Measurements from ENCODE around the gene PHTF1.
"Not testable (repeated sequence)": the region's sequence is repeated elsewhere in the genome, so short reads cannot be mapped to it uniquely, and the experiment has no call there.

The PHTF1 gene

DNA sequence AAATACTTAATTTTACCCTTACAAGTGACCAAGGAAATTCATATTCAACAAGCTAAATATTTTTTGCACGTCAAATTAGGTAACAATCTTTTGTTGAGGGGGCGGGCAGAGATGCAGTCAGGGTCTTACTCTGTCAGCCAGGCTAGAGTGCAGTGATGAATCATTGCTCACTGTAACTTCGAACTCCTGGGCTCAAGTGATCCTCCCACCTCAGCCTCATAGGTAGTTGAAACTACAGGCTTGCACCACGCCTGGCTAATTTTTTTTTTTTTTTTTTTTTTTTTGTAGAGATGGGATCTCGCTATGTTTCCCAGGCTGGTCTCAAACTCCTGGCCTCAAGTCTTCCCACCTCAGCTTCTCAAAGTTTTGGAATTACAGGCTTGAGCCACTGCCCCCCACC is 26.5 kb downstream of the PHTF1 start:
- DNase-seq (ENCODE audit: extremely low read depth in 1 of 2, low read depth in 1 of 2), result no peak

DNA sequence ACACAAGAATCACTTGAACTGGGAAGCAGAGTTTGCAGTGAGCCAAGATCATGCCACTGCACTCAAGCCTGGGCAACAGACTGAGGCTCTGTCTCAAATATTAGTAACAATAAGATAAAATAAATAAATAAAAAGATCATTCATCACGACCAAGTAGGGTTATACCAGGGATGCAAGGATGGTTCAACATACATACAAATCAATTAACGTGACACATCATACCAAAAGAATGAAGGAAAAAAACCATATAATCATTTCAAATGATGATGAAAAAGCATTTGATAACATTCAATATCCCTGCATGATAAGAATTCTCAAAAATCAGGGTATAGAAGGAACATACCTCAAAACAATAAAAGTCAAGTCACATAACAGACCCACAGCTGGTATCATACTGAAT is 38.3 kb downstream of the PHTF1 start:
- DNase-seq (ENCODE audit: extremely low read depth in 1 of 2, low read depth in 1 of 2), result no peak

DNA sequence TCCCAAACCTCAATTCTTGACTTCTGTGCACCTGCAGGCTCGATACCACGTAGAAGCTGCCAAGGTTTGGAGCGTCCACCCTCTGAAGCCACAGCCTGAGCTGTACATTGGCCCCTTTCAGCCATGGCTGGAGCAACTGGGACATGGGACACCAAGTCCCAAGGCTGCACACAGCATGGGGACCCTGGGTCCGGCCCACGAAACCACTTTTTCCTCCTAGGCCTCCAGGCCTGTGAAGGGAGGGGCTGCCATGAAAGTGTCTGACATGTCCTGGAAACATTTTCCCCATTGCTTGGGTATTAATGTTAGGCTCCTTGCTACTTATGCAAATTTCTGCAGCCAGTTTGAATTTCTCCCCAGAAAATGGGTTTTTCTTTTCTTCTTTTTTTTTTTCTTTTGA is 40.7 kb downstream of the PHTF1 start:
- DNase-seq (ENCODE audit: extremely low read depth in 1 of 2, low read depth in 1 of 2), result not testable (repeated sequence)

DNA sequence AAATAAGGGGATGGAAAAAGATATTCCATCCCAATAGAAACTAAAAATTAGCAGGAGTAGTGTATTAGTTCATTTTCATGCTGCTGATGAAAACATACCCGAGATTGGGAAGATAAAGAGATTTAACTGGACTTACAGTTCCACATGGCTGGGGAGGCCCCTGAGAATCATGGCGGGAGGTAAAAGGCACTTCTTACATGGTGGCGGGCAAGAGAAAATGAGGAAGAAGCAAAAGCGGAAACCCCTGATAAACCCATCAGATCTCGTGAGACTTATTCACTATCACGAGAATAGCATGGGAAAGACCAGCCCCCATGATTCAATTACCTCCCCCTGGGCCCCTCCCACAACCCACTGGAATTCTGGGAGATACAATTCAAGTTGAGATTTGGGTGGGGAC is 41.8 kb downstream of the PHTF1 start:
- DNase-seq (ENCODE audit: extremely low read depth in 1 of 2, low read depth in 1 of 2), result not testable (repeated sequence)

DNA sequence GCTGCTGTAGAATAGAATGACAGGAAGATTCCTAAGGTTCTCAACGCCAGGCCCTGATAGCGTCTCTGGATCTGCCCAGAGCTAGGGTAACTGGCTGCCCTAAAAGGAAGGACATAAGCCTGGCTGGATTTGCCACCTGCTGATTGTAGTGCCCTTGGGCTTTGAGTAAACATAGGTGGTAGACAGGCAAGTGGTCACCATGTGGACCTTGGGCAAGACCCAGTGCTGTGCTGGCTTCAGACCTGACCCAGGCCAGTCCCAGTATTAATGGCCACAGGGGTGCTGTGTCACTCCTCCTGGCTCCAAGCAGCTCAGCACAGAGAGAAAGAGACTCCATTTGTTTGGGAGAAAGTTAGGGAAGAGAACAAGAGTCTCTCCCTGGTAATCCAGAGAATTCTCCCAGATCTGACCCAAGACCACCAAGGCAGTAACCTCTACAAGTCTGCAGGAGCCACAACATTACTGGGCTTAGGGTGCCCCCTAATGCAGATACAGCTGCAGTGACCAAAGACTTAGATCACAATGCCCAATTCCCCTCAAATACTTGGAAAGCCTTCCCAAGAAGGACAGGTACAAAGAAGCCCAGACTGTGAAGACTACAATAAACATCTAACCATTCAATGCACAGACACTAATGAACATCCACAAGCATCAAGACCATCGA is 44.5 kb downstream of the PHTF1 start:
- DNase-seq (ENCODE audit: extremely low read depth in 1 of 2, low read depth in 1 of 2), result no peak

DNA sequence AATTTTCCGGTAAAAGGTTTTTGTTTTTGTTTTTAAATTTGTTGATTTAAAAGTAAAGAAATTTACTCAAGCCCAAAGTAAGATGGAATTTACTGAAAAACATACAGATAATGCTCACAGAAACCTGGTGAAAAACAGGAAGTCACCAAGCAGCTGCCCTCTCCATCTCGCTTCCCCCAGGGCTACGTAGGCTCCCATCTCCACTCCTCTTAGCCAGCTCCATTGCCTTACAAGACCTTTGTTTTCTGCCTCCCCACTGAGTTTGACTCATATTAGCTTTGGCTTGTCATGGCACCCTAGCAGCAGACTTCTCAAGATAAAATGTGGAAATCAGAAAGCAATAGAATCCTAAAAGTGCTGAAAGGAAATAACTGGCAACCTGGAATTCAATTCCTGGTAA is 57.9 kb downstream of the PHTF1 start:
- no peak for DNase-seq (ENCODE audit: extremely low read depth in 1 of 2, low read depth in 1 of 2)

DNA sequence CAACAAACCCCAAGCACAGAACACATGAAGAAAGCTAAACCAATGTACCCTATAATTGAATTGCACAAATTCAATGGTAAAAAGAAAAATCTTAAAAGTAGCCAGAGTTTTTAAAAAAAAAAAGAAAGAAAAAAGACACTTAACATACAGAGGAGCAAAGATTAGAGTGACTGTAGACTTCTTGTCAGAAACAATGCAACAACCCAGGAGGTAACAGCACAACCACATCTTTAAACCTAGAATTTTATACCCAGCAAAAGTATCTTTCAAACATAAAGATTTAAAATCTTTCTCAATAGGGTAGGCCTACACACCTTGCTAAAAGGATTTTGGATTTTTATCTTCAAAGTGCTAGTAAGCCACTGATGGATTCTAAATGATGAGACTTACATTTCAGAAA is 64.4 kb downstream of the PHTF1 start:
- DNase-seq (ENCODE audit: extremely low read depth in 1 of 2, low read depth in 1 of 2), result no peak

DNA sequence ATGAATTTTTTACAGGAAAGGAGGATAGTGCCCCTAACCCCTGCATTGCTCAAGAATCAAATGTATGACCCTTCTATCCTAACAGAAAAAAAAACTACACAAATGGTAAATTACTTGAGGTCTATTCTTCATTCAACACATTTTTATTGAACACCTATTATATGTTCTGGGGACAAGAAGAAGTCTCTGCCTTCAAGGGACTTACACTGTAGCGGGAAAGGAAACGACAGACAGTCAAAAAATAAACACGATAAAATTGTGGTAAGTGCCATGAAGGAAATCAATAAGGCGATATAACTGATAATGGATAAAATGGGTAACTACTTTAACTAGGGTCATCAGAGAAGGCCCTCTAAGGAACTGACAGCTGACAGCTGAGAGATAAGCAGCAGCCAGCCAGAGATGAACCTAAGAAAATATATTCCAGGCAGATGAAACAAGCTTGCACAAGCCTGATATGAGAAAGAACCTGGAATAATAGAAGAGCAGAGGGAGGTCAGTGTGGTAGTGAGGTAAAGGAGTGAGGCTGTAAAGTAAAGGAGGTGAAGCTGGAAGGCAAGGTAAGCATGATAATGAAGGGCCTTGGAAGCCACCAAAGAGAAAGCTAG is 66.4 kb downstream of the PHTF1 start:
- no peak for DNase-seq (ENCODE audit: extremely low read depth in 1 of 2, low read depth in 1 of 2)

DNA sequence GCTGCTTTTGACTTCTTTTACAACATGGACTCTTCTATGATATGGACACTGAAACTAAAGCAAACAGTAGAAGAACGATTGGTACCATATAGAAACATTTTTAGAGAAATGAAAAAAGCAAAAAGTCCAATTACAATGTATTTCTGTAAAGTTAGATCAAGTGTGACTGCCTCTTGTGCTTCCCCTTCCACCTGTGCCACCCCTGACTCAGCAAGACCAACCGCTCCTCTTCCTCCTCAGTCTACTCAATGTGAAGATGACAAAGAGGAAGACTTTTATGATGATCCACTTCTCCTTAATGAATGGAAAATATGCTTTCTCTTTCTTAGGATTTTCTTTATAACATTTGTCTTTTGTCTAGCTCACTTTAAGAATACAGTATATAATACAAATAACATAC is 66.9 kb downstream of the PHTF1 start:
- DNase-seq (ENCODE audit: extremely low read depth in 1 of 2, low read depth in 1 of 2), result no peak

DNA sequence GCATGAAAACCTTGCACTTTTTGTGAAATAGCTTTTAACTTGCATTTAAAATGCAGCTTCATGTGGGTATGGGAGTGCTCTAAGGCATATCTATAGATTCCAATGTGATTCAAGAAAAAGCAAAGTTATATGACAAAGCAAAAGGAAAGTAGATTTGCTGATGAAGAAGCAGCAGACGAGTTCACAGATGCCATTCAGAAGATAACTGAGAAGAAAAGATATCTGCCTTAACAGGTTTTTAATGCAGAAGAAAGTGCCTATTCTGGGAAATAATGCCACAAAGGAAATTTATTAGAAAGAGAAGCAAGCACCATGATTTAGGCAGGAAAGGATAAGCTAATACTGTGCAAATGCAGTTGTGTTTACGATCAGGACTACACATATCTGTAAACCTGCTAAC is 68.1 kb downstream of the PHTF1 start:
- no peak for DNase-seq (ENCODE audit: extremely low read depth in 1 of 2, low read depth in 1 of 2)

DNA sequence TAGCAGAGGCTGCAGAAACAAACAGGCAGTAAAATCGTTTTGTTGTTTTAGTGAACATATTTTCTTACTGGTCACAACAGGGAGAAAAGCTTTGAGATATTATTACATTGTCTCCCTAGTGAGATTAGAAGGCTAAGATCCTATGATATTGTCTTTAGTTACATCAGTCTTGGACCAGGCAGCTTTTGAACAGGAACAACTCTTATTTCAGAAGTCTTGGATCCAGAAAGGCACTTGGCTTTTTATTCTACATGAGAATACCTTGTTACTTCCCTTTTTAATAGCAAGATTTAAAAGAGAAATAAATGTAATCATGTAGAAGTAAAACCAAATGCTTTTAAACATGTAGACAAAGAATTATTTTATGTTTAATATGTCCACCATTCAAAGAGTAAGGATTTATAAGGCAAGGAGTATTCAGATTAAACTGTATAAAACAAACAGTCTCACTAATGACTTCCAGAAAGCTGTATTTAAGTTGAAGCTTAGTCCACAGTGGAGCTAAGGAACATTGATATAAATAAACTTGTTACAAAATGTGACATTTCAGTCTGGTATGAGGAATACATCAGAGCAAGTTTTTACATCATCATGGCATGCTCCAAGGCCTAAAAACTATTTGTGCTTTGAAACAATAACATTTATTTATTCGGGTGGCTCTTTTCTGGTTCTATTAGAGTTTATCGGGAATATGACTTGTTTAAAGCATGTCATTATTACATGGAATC is 72.2 kb downstream of the PHTF1 start:
- DNase-seq (ENCODE audit: extremely low read depth in 1 of 2, low read depth in 1 of 2), result no peak

DNA sequence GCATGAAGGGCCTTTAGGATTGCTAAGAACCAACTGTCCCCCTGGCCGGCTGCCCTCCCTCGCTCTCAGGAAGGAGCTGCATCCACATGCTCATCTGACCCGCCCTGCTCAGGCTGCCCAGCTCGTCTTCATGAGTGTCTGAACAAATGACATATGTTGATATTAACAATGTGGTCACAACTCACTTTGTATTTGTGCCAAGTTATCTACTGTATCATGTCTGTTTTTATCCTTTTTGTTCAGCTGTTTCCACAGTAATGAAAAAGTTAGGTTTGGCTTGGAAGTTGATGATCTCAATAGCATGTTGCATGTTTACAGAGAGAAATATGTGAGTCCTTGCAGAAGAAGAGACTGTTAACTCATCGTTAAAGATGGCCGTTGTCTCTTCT is 75.1 kb downstream of the PHTF1 start:
- DNase-seq (ENCODE audit: extremely low read depth in 1 of 2, low read depth in 1 of 2), result no peak

DNA sequence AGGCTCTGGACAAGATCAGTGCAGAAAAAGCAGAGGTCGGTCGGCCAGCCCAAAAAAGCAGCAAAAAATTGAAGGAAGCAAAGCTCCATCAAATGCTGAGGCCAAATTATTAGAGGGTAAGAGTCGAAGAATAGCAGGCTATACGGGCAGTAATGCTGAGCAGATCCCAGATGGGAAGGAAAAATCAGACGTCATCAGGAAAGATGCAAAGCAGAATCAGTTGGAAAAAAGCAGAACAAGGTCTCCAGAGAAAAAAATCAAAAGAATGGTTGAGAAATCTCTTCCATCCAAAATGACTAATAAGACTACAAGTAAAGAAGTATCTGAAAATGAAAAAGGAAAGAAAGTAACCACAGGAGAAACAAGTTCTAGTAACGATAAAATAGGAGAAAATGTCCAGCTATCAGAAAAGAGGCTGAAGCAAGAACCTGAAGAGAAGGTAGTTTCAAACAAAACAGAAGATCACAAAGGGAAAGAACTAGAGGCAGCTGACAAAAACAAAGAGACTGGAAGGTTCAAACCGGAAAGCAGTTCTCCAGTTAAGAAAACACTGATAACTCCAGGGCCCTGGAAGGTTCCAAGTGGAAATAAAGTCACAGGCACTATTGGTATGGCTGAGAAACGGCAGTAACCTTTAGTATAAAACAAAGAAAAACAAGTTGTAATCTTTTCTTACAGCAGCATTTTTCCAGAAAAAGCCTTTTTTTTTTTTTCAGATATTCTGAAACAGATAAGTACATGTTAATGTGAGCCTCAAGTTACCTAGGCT is 75.7 kb downstream of the PHTF1 start:
- no peak for DNase-seq (ENCODE audit: extremely low read depth in 1 of 2, low read depth in 1 of 2)

DNA sequence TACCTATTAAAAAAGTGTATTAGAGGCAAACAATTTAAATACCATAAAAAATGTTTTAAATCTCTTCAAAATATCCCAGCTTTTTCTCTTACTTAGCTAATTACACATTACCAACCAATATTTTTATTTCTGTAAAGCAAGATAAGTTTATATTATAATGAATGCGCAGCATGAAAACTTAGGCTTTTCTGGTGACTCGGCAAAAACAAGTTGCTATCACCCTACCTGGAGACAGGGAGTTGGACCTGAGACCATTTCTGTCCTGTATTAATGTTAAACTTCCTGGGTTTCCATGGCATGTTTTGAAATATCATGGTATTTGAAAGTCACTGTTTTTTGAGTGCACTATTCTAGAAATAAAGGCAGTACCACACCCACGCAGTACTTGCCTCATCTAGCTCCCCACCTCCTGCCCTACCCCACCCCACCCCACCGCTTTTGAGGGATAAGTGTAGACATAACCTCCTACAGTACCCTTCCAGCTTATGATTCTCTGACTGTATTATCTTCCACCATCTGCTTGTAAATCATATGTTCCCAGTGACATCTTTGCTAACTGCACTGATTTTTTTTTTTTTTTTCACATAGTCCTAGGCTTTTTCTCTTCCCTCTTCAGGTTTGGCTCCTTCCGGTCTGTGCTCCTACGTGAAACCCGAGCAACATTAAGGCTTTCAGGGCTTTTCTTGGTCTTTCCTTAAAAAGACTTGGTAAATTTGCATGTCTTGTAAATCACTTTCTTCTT is 77.5 kb downstream of the PHTF1 start:
- DNase-seq (ENCODE audit: extremely low read depth in 1 of 2, low read depth in 1 of 2), result no peak

DNA sequence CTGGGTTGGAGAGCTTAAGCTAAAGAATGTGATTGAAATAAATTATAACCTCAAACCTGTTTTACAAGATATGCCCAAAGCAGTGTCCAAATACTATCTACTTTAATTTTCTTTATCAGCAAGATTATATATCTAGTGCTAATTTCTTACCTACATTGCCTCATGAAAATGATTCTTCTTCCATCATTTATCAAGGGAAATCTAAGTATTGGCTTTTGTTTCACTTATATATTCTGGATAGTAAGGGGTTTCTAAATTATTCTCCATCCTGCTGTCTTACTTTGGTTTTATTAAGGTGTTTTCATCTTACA is 81.2 kb downstream of the PHTF1 start:
- DNase-seq (ENCODE audit: extremely low read depth in 1 of 2, low read depth in 1 of 2), result no peak

DNA sequence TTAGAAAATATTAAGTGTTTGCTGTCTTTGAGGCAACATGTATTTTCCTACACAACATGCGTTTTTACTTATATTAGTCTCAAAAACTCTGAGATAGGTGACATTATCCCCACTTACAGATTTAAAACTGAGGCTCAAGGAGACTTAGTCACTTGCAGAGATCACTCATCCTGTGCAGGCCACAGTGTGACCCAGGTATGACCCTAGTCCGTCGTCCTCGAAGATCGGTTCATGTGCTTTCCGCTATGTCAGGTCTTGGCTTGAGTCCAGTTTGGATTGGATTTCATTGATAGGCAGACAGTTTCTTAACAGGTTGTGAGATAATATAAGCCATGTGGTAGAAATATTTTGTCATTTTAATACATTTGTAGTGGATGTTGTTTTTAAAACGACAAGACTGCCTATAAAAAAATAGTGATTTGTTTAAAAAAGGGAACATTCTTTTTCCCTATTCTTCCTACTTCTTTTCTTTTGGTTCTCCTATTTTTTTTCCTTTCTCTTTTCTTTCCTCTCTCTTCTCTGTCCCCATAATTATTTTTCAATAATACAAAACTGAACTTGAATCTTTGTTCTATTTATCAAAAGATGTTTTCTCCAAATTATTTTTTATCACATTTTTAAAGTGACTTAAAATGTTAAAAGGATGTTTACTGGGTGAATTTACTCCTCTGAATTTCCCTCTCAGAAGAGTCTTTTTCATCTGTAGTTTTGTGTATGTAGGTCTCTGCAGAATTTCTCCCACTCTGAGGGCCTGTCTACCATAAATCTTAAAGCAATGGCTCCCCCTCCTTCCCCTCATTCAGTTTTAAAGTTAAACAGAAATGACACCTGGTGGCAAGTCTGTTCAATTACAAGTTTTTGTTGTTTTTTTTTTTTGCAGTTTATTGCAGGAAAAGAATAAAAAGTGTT is 81.8 kb downstream of the PHTF1 start:
- no peak for DNase-seq (ENCODE audit: extremely low read depth in 1 of 2, low read depth in 1 of 2)

DNA sequence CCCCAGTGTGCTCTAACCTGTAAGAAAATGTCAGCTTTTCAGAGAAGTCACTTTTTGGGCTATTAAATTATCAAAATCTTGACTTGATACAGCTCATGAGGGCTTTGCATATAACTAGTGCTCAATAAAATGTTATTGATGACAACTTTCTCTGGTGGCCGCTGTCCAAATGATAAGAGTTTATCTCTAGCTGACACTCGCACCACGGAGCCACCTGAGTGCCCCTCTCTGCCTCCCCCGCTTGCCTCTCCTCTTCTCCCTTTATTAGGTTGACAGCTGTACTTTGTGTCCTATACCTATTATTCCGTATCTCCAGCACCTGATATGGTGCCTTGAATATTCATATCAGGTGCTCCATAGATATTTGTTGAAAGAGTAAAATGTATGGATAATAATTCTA is 82.8 kb downstream of the PHTF1 start:
- DNase-seq (ENCODE audit: extremely low read depth in 1 of 2, low read depth in 1 of 2), result no peak

DNA sequence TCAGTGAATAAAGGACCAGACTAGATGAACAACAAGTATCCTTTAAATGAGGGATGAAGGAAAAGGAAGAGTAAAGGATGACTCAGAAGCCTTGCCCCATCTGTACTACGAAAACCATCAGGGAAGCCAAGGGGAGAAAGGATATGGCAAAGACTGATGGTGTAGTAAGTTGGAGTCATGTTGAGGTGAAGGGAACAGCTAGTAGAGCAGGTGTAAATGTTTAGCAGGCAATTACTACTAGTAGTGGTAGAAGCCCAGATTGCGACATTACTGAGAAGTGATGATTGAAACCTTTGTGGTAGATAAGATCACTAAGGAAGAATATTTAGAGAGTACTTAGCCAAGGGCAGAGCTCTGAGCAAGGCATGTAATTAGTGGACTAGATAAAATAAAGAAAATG is 84.0 kb downstream of the PHTF1 start:
- DNase-seq (ENCODE audit: extremely low read depth in 1 of 2, low read depth in 1 of 2), result no peak

DNA sequence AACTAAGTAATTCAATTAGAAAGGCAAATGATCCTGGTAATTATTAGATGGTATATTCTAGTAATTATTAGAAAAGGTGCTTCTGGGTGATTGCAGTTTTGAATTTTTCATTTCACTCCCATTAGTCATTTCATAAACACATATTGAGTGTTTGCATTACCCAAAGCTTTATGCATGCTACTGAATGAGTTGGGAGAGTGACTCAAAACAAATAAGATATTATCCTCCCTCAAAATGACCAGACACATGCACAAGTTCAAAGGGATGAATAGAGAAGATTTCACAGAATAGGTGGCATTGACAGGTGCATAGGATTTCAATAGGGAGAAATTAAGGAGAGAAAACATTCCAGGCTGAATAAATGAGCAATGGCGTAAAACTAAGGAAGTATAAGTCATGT is 84.7 kb downstream of the PHTF1 start:
- no peak for DNase-seq (ENCODE audit: extremely low read depth in 1 of 2, low read depth in 1 of 2)

DNA sequence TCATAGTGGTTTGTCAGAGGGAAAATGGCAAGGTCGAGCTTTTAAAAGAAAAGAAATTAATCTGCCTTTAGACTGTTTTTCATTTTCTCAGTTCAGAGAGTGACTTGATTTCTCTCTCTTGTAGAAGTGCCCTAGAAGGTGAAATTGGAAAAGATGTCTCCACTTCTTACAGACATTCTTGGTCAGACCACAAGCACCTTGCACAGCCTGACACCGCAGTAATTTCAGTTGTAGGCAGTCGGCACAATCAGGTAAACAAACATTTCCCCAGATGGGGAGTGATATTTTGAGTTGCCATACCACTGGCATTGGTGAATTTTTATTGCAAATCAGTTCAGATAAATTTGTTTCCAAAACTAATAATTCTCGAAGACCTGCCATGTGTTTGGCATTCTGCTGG is 86.8 kb downstream of the PHTF1 start:
- DNase-seq (ENCODE audit: extremely low read depth in 1 of 2, low read depth in 1 of 2), result no peak
